ENCODE results near the gene ZNF680. TPM values are rescaled to one million over a fixed set of nuclear protein-coding genes. Genes with fewer than 3 reads are reported as not detected.

The ZNF680 gene
- total RNA-seq, 4 donors from 2014 or later: 5.5 to 10.3 (median 7.4) TPM

- intact Hi-C loops (cut with DNase I): no loop called here
- Histone ChIP-seq H3K36me3 (peaks cover 0 to 78% (median 0%) of the 10 kb centered on the region in 3 donors), H3K27me3 (no peaks in the 10 kb centered on the region), H3K4me3 (no peak overlapping the region), H3K9me3 (peaks cover 0 to 8% (median 5%) of the 10 kb centered on the region in 3 donors), H3K4me1 (no peaks in the 10 kb centered on the region), H3K27ac (peak overlapping the region in 2 of 4 donors; percentile 3 to 31)
- no peak for DNase-seq
- 52 to 80% methylated on average over 3 to 5 of the region's 5 CpGs for WGBS, 2 donors
- TF ChIP-seq CTCF (IDR thresholded peaks at IDR 0.05) (no peak), POLR2A (IDR thresholded peaks at IDR 0.05) (no peak)
Observed at GRCh38 chr7:64541438-64542359, 21.2 kb downstream of the ZNF680 start.

- intact Hi-C loops (cut with DNase I): no loop called here
- Histone ChIP-seq H3K27ac (no peak overlapping the region), H3K9me3 (peaks cover 0 to 72% (median 42%) of the 10 kb centered on the region in 3 donors), H3K4me3 (no peak overlapping the region), H3K36me3 (peaks cover 10 to 98% (median 14%) of the 10 kb centered on the region in 3 donors), H3K27me3 (no peaks in the 10 kb centered on the region), H3K4me1 (no peaks in the 10 kb centered on the region)
- no peak for TF ChIP-seq POLR2A (IDR thresholded peaks at IDR 0.05)
- no peak for TF ChIP-seq CTCF (IDR thresholded peaks at IDR 0.05)
- 97 to 98% methylated on average over 3 of the region's 3 CpGs for WGBS, 2 donors
- DNase-seq: no peak
Observed at GRCh38 chr7:64533756-64534155, 29.1 kb downstream of the ZNF680 start.

GRCh38 chr7:64528770-64529169 is 34.1 kb downstream of the ZNF680 start:
- intact Hi-C loops (cut with DNase I): no loop called here
- no peaks in the 10 kb centered on the region for H3K27me3 ChIP-seq
- WGBS, 2 donors: 77 to 93% methylated on average over 2 to 3 of the region's 3 CpGs
- H3K4me1 ChIP-seq: no peaks in the 10 kb centered on the region
- H3K9me3 ChIP-seq: peaks cover 0 to 95% (median 74%) of the 10 kb centered on the region in 3 donors
- DNase-seq: no peak
- no peak overlapping the region for H3K27ac ChIP-seq
- peaks cover 9 to 100% (median 10%) of the 10 kb centered on the region in 3 donors for H3K36me3 ChIP-seq
- H3K4me3 ChIP-seq: no peak overlapping the region
- TF ChIP-seq CTCF (IDR thresholded peaks at IDR 0.05) (no peak), POLR2A (IDR thresholded peaks at IDR 0.05) (no peak)

GRCh38 chr7:64521409-64521984 is 41.4 kb downstream of the ZNF680 start:
- 95% methylated on average over 2 of the region's 2 CpGs for WGBS, 2 donors
- peaks cover 0 to 99% (median 77%) of the 10 kb centered on the region in 3 donors for H3K9me3 ChIP-seq
- no peak for DNase-seq
- TF ChIP-seq POLR2A (IDR thresholded peaks at IDR 0.05) (no peak), CTCF (IDR thresholded peaks at IDR 0.05) (no peak)
- H3K4me1 ChIP-seq: no peaks in the 10 kb centered on the region
- no peak overlapping the region for H3K27ac ChIP-seq
- intact Hi-C loops (cut with DNase I): no loop called here
- H3K4me3 ChIP-seq: no peak overlapping the region
- H3K27me3 ChIP-seq: no peaks in the 10 kb centered on the region
- peaks cover 0 to 75% (median 0%) of the 10 kb centered on the region in 3 donors for H3K36me3 ChIP-seq

DNA sequence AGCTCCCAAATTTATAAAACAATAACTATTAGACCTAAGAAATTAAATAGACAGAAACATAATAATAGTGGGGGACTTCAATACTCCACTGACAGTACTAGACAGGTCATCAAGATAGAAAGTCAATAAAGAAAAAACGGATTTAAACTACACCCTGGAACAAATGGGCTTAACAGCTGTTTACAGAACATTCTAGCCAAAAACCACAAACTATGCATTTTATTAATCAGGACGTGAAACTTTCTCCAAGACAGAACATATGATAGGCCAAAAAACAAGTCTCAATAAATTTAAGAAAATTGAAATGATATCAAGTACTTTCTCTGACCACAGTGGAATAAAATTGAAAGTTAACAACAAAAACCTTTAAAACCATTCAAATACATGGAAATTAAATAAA is 46.4 kb downstream of the ZNF680 start:
- no peak for TF ChIP-seq POLR2A (IDR thresholded peaks at IDR 0.05)
- no peak for TF ChIP-seq CTCF (IDR thresholded peaks at IDR 0.05)
- peaks cover 0 to 9% (median 0%) of the 10 kb centered on the region in 3 donors for H3K4me1 ChIP-seq
- no peak for DNase-seq
- peaks cover 0 to 98% (median 74%) of the 10 kb centered on the region in 3 donors for H3K9me3 ChIP-seq
- H3K36me3 ChIP-seq: peaks cover 0 to 52% (median 0%) of the 10 kb centered on the region in 3 donors
- 37 to 45% methylated on average over 2 of the region's 2 CpGs for WGBS, 2 donors
- H3K27me3 ChIP-seq: no peaks in the 10 kb centered on the region
- no peak overlapping the region for H3K4me3 ChIP-seq
- intact Hi-C loops (cut with DNase I): no loop called here
- no peak overlapping the region for H3K27ac ChIP-seq
